ENCODE measurements around the gene CATSPERZ. TPM values are rescaled to one million over a fixed set of nuclear protein-coding genes. Genes with fewer than 3 reads are reported as not detected.

CATSPERZ gene
- total and polyA plus RNA-seq, 2 of the 13 experiments (the other 11 are each of a cell fraction or from before 2014, with no cell fraction given): 0.22 to 0.48 TPM

GRCh38 chr11:64334764-64335735 is 34.9 kb downstream of the CATSPERZ start (continued):
- TF ChIP-seq ZXDC (CRISPR knock-in tag; IDR thresholded peaks at IDR 0.05): peak; percentile 95
- TF ChIP-seq NR2F1 (CRISPR knock-in tag; IDR thresholded peaks at IDR 0.05): no peak
- no peak for TF ChIP-seq CBFB (CRISPR knock-in tag; IDR thresholded peaks at IDR 0.05)
- TF ChIP-seq PAX8 (CRISPR knock-in tag; IDR thresholded peaks at IDR 0.05; ENCODE audit: borderline replicate concordance): no peak
- no peak for TF ChIP-seq AFF4 (CRISPR knock-in tag; IDR thresholded peaks at IDR 0.05)
- no peak for TF ChIP-seq ZNF569 (CRISPR knock-in tag; IDR thresholded peaks at IDR 0.05; ENCODE audit: borderline replicate concordance)
- no peak for TF ChIP-seq ZNF205 (CRISPR knock-in tag; IDR thresholded peaks at IDR 0.05)

Measured in HepG2 (cell line).